ENCODE data around the gene MTF2. TPM values are rescaled to one million over a fixed set of nuclear protein-coding genes. Genes with fewer than 3 reads are reported as not detected.
"Not testable (repeated sequence)": the region's sequence is repeated elsewhere in the genome, so short reads cannot be mapped to it uniquely, and the experiment has no call there.

MTF2 gene
- total RNA-seq (10 to 100 TPM; 14.8 to 27.4 (median 25.2) TPM), polyA plus RNA-seq (10 to 100 TPM in 1 of 2 donors, 1 to 10 TPM in 1; 9.7 to 11.4 TPM)
- long read RNA-seq, donor 1, full-length matches to known transcripts, result 4 of 67 reads
- long read RNA-seq, donor 1, partial matches to known transcripts, result 49 of 67 reads
- long read RNA-seq, donor 1, other reads (novel, unspliced or antisense), result 14 of 67 reads
- long read RNA-seq, donor 2, full-length matches to known transcripts, result 6 of 6 reads
- long read RNA-seq, donor 2, partial matches to known transcripts, result 0 of 6 reads
- long read RNA-seq, donor 2, other reads (novel, unspliced or antisense), result 0 of 6 reads
- long read RNA-seq, donor 3, full-length matches to known transcripts, result 18 of 34 reads
- long read RNA-seq, donor 3, partial matches to known transcripts, result 7 of 34 reads
- long read RNA-seq, donor 3, other reads (novel, unspliced or antisense), result 9 of 34 reads

DNA sequence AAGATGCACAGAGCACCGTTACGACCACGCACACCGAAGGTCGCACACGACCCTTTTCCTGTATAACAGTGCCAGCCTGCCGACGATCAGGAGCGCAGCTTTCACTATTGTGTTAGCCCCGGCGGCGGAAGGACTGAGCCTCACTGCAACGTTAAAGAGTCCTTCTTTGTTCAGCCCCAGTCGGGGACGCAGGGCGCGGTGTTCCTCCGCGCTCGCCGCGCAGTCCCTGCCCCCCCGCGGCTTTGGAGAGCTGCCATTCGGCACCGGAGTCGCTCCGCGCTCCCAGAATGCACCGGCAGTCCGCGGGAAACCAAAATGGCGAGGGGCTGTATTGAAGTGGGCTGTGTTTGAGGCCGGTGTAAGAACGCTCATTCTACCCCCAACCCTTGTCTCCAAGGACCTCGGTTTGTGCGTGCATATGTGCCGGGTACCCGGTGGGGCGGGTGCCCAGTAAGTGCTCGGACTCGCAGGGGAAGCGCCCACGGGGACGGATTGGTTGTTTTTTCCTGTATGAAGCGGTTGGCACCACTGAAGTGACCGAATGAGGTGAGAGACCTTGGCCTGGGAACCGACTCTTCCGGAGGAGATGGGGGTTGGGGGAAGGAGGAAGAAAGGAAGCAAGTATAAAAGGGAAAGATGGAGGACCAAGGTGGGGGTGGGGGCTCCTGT, at the start of gene MTF2:
Gene MTF2 (plus strand): TSS at position 298 of the 669 bp plus-strand sequence. CDS start 244 bp downstream, at position 542.
- intact Hi-C loops (cut with DNase I), result loop anchor here in 1 of 4 donors (2.0 kb wide), 1 partner anchor 102 kb away; the partner anchor contains the start of genes CCDC18 and TMED5
- DNase-seq, result peak; percentile 95 to 99 (median 98)
- H3K4me3 ChIP-seq, result peak within 1 kb of the TSS; percentile 81
- no peaks in the 10 kb centered on the region for H3K4me1 ChIP-seq (ENCODE audit: insufficient read depth)
- no peaks in the 10 kb centered on the region for H3K36me3 ChIP-seq
- 0% methylated on average over 49 of the region's 49 CpGs for WGBS, 3 donors
- H3K27me3 ChIP-seq, result no peaks in the 10 kb centered on the region
- no peaks in the 10 kb centered on the region for H3K9me3 ChIP-seq
- peak within 1 kb of the TSS; percentile 68 to 70 for H3K27ac ChIP-seq
- TF ChIP-seq POLR2A (IDR thresholded peaks at IDR 0.05), result peak; percentile 70
- TF ChIP-seq EP300 (IDR thresholded peaks at IDR 0.05), result no peak
- TF ChIP-seq, protein P1, sequence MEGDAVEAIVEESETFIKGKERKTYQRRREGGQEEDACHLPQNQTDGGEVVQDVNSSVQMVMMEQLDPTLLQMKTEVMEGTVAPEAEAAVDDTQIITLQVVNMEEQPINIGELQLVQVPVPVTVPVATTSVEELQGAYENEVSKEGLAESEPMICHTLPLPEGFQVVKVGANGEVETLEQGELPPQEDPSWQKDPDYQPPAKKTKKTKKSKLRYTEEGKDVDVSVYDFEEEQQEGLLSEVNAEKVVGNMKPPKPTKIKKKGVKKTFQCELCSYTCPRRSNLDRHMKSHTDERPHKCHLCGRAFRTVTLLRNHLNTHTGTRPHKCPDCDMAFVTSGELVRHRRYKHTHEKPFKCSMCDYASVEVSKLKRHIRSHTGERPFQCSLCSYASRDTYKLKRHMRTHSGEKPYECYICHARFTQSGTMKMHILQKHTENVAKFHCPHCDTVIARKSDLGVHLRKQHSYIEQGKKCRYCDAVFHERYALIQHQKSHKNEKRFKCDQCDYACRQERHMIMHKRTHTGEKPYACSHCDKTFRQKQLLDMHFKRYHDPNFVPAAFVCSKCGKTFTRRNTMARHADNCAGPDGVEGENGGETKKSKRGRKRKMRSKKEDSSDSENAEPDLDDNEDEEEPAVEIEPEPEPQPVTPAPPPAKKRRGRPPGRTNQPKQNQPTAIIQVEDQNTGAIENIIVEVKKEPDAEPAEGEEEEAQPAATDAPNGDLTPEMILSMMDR (IDR thresholded peaks at IDR 0.05), result peak in 1 of 3 donors; percentile 18

- H3K27ac ChIP-seq, result no peak overlapping the region
- no peaks in the 10 kb centered on the region for H3K4me1 ChIP-seq (ENCODE audit: insufficient read depth)
- no peaks in the 10 kb centered on the region for H3K9me3 ChIP-seq
- WGBS, 3 donors, result 28 to 40% (median 36%) methylated on average over 3 of the region's 3 CpGs
- intact Hi-C loops (cut with DNase I), result no loop called here
- no peak for TF ChIP-seq EP300 (IDR thresholded peaks at IDR 0.05)
- no peak for TF ChIP-seq POLR2A (IDR thresholded peaks at IDR 0.05)
- TF ChIP-seq, protein P1 (IDR thresholded peaks at IDR 0.05), result no peak
- H3K27me3 ChIP-seq, result no peaks in the 10 kb centered on the region
- DNase-seq, result no peak
- no peaks in the 10 kb centered on the region for H3K36me3 ChIP-seq
- no peak overlapping the region for H3K4me3 ChIP-seq
Observed at GRCh38 chr1:93029317-93029716, 49.8 kb upstream of the MTF2 start.

GRCh38 chr1:93030191-93030590, 48.9 kb upstream of the MTF2 start:
- intact Hi-C loops (cut with DNase I); H3K4me3 ChIP-seq; H3K4me1 ChIP-seq (ENCODE audit: insufficient read depth); DNase-seq; H3K9me3 ChIP-seq; H3K36me3 ChIP-seq; H3K27me3 ChIP-seq; H3K27ac ChIP-seq: not testable (repeated sequence)
- WGBS, 3 donors, result 81 to 89% (median 88%) methylated on average over 4 of the region's 4 CpGs

DNA sequence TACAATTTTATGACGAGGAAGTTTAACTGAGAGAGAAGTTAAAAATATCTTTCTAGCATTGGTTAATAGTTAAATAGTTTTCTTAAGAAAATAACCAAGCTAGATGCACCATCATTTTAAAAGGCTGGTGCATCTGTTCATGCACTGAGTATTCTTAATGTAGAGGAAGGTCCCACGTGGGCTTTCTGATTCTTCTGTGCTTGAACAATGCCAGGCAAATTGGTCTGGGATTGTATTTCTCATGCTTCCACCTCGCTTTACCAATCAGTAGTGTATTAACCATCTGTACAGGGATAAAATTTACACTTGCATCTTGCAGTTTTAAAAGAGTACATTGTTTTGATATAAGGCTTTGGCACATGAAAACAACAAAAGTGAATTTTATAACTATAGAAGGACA, 47.4 kb upstream of the MTF2 start:
- intact Hi-C loops (cut with DNase I), result no loop called here

More for the DNA sequence above, 47.4 kb upstream of the MTF2 start:
- no peaks in the 10 kb centered on the region for H3K36me3 ChIP-seq
- H3K27ac ChIP-seq, result no peak overlapping the region
- no peaks in the 10 kb centered on the region for H3K4me1 ChIP-seq (ENCODE audit: insufficient read depth)
- H3K27me3 ChIP-seq, result no peaks in the 10 kb centered on the region
- TF ChIP-seq EP300 (IDR thresholded peaks at IDR 0.05) (no peak), POLR2A (IDR thresholded peaks at IDR 0.05) (no peak)
- TF ChIP-seq, protein P1 (IDR thresholded peaks at IDR 0.05), result no peak
- no peaks in the 10 kb centered on the region for H3K9me3 ChIP-seq
- 54 to 64% (median 56%) methylated on average over 3 of the region's 3 CpGs for WGBS, 3 donors
- DNase-seq, result no peak
- no peak overlapping the region for H3K4me3 ChIP-seq

Data from ovary (tissue), 10 donors.